Measurements from ENCODE around the gene TMEM63A. TPM values are rescaled to one million over a fixed set of nuclear protein-coding genes. Genes with fewer than 3 reads are reported as not detected.

Gene TMEM63A
- total RNA-seq, 4 donors from 2014 or later: 30.1 to 57.7 (median 41.6) TPM

DNA sequence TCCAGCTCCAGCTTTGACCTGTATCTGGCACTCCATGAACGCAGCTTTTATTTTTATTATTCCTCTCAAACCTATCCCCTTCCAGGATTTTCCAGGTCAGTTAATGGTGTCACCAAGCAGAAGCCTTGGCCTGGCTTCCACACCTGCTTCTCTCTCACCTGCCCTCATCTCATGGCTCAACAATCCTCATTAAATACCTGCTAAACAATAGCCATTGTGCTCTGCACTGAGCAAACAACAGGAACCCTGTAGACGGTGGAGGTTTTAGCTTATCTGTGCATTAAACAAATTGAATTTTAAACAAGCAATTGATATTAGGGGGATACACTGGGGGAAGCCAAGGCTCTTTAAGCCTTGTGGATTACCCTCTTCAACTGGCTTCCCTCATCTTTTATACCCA is 26.6 kb upstream of the TMEM63A start:
- intact Hi-C loops (cut with DNase I): no loop called here
- peaks cover 0 to 8% of the 10 kb centered on the region in 2 donors for H3K4me1 ChIP-seq
- no peak overlapping the region for H3K4me3 ChIP-seq (replicated peaks in 1 of 3)
- TF ChIP-seq POLR2A (IDR thresholded peaks at IDR 0.05): no peak
- no peak for TF ChIP-seq CTCF (IDR thresholded peaks at IDR 0.05)
- 59 to 64% methylated on average over 2 of the region's 2 CpGs for whole genome bisulfite sequencing, 2 donors
- no peak for DNase-seq
- no peaks in the 10 kb centered on the region for H3K27me3 ChIP-seq
- no peaks in the 10 kb centered on the region for H3K36me3 ChIP-seq
- H3K27ac ChIP-seq: no peak overlapping the region
- no peaks in the 10 kb centered on the region for H3K9me3 ChIP-seq

GRCh38 chr1:225908013-225908640 is 25.9 kb upstream of the TMEM63A start:
- Histone ChIP-seq H3K9me3 (no peaks in the 10 kb centered on the region), H3K27me3 (no peaks in the 10 kb centered on the region), H3K36me3 (no peaks in the 10 kb centered on the region), H3K27ac (no peak overlapping the region), H3K4me3 (replicated peaks in 1 of 3) (no peak overlapping the region), H3K4me1 (peaks cover 0 to 8% of the 10 kb centered on the region in 2 donors)
- no peak for TF ChIP-seq CTCF (IDR thresholded peaks at IDR 0.05)
- TF ChIP-seq POLR2A (IDR thresholded peaks at IDR 0.05): no peak
- WGBS, 2 donors: 87 to 98% methylated on average over 4 to 5 of the region's 5 CpGs
- no peak for DNase-seq
- intact Hi-C loops (cut with DNase I): no loop called here

DNA sequence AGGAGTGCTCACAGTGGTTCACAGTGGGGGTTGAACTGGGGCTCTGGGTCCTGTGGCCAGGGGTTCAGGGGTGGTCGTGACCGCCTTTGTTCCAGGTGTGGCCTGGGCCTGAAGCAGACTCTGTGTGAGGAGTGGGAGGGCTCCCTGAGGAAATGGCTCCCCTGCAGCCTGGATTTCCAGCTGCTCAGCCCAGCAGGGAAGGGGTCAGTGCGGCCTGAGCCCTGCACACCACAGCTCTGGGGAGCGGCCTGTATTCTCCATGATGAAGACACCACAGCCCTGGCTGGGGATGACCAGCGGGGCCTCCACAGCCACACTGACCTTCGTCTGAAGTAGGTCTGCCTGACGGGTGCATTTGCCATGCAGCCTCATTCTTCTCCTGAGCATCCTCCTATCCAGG is 25.2 kb upstream of the TMEM63A start:
- 94 to 100% methylated on average over 3 to 4 of the region's 7 CpGs for WGBS, 2 donors
- TF ChIP-seq CTCF (IDR thresholded peaks at IDR 0.05) (no peak), POLR2A (IDR thresholded peaks at IDR 0.05) (no peak)
- Histone ChIP-seq H3K27me3 (no peaks in the 10 kb centered on the region), H3K4me1 (peaks cover 0 to 8% of the 10 kb centered on the region in 2 donors), H3K27ac (no peak overlapping the region), H3K36me3 (no peaks in the 10 kb centered on the region), H3K9me3 (no peaks in the 10 kb centered on the region), H3K4me3 (replicated peaks in 1 of 3) (no peak overlapping the region)
- no peak for DNase-seq
- intact Hi-C loops (cut with DNase I): no loop called here

GRCh38 chr1:225906467-225906866 is 24.3 kb upstream of the TMEM63A start:
- Histone ChIP-seq H3K4me3 (replicated peaks in 1 of 3) (no peak overlapping the region), H3K36me3 (no peaks in the 10 kb centered on the region), H3K27ac (no peak overlapping the region), H3K4me1 (peaks cover 0 to 5% of the 10 kb centered on the region in 2 donors), H3K27me3 (no peaks in the 10 kb centered on the region), H3K9me3 (no peaks in the 10 kb centered on the region)
- WGBS, 2 donors: 90 to 98% methylated on average over 6 of the region's 6 CpGs
- no peak for DNase-seq
- TF ChIP-seq POLR2A (IDR thresholded peaks at IDR 0.05): no peak
- TF ChIP-seq CTCF (IDR thresholded peaks at IDR 0.05): no peak
- intact Hi-C loops (cut with DNase I): no loop called here

GRCh38 chr1:225903623-225904022 is 21.4 kb upstream of the TMEM63A start:
- Histone ChIP-seq H3K36me3 (no peaks in the 10 kb centered on the region), H3K4me3 (replicated peaks in 1 of 3) (no peak overlapping the region), H3K9me3 (no peaks in the 10 kb centered on the region), H3K27ac (no peak overlapping the region), H3K27me3 (no peaks in the 10 kb centered on the region), H3K4me1 (no peaks in the 10 kb centered on the region)
- no peak for DNase-seq
- intact Hi-C loops (cut with DNase I): no loop called here
- 88 to 91% methylated on average over 4 of the region's 4 CpGs for WGBS, 2 donors
- TF ChIP-seq CTCF (IDR thresholded peaks at IDR 0.05) (no peak), POLR2A (IDR thresholded peaks at IDR 0.05) (no peak)
